Stomach (tissue), 9 donors: ENCODE measurements around the gene ABL1. TPM values are rescaled to one million over a fixed set of nuclear protein-coding genes. Genes with fewer than 3 reads are reported as not detected.

Experiments
- DNase-seq, 2 donors: peaks; one replicate each; pipeline versions ENCODE4 v3.0.0 to v3.0.0-alpha.2; 2013 to 2019
- H3K27ac ChIP-seq, 5 donors: fragments of 200-600 bp in 4 of 5; sonication (generic) in 4 of 5; one replicate each; pipeline ENCODE4 v1.5.1; 2013 to 2019; ENCODE audit warnings: mild to moderate bottlenecking in 1 of 5, moderate library complexity in 1 of 5
- H3K27me3 ChIP-seq, 3 donors: fragments of 200-600 bp; sonication (generic); one replicate each; pipeline ENCODE4 v1.5.1; 2017 to 2019; ENCODE audit warnings: mixed run types in 1 of 3
- H3K36me3 ChIP-seq, 4 donors: fragments of 200-600 bp; sonication (generic); 1 replicate in 3 of 4; 2 replicates in 1 of 4; pipeline ENCODE4 v1.5.1; 2016 to 2019
- H3K4me1 ChIP-seq, 4 donors: fragments of 200-600 bp; sonication (generic); one replicate each; pipeline ENCODE4 v1.5.1; 2016 to 2019
- H3K4me3 ChIP-seq, 4 donors: fragments of 200-600 bp; sonication (generic) in 3 of 4; one replicate each; pipeline ENCODE4 v1.5.1; 2016 to 2019; ENCODE audit warnings: mild to moderate bottlenecking in 1 of 4
- H3K9me3 ChIP-seq, 4 donors: fragments of 200-600 bp; sonication (generic); one replicate each; pipeline ENCODE4 v1.5.1; 2016 to 2019
- CTCF ChIP-seq, 7 experiments: fragments of 450-650 bp in 4 of 7; fragments of 200-600 bp in 3 of 7; sonication (generic) in 3 of 7; IDR thresholded peaks; one replicate each; pipeline ENCODE4 v1.5.1; 2016 to 2019; ENCODE audit warnings: antibody characterized with exemption in 7 of 7, control low read depth in 2 of 7, mild to moderate bottlenecking in 1 of 7
- EP300 ChIP-seq: sonication (generic); formaldehyde crosslinking; IDR thresholded peaks from one replicate; pipeline ENCODE4 v1.6.1; 2017; ENCODE audit warnings: antibody characterized with exemption
- POLR2A ChIP-seq, 4 donors: fragments of 450-650 bp; IDR thresholded peaks; one replicate each; pipeline ENCODE4 v1.6.1; 2016; ENCODE audit warnings: antibody characterized with exemption in 4 of 4, control low read depth in 2 of 4, mild to moderate bottlenecking in 1 of 4, moderate library complexity in 1 of 4
- POLR2AphosphoS5 ChIP-seq, 3 donors: sonication (generic); formaldehyde crosslinking; IDR thresholded peaks; one replicate each; pipeline ENCODE4 v1.6.1; 2016; ENCODE audit warnings: antibody characterized with exemption in 3 of 3
- WGBS, 5 donors: extraction: QIAGEN DNeasy Blood & Tissue Kit in 3 of 5; methylation state at CpG; one replicate each; pipeline versions ENCODE4 v1.1.5 to v1.1.7; 2013 to 2018; 5-methylcytosine and 5-hydroxymethylcytosine counted together
- intact Hi-C: fragments of 100-400 bp; cut with DNase I; formaldehyde crosslinking; loops from one replicate; pipeline ENCODE4 v1.15.1; 2023; ENCODE audit warnings: low total_unique reads
- polyA plus RNA-seq, 3 donors: library from polyadenylated mRNA; stranded (reverse); fragments of 200-250 nt; gene quantifications; one replicate each; pipeline ENCODE4 v1.2.3, GENCODE V29; 2013
- total RNA-seq, 5 donors: library from RNA; depleted of rRNA; stranded (reverse); fragments of >200 nt; gene quantifications; one replicate each; pipeline versions ENCODE4 v1.1.0 to v1.2.3, GENCODE V29; 2014 to 2016
- donor health status: healthy with polysubstance abuse.
- donor health status: Bipolar disorder and iron deficiency.
- donor health status: healthy.

Gene ABL1
- total and polyA plus RNA-seq, 8 donors: 19.0 to 95.9 (median 43.8) TPM

- Histone ChIP-seq H3K9me3 (no peaks in the 10 kb centered on the region), H3K4me3 (no peak overlapping the region), H3K27ac (no peak overlapping the region), H3K4me1 (peaks cover 20 to 42% (median 31%) of the 10 kb centered on the region in 4 donors), H3K27me3 (peaks cover 20 to 89% (median 79%) of the 10 kb centered on the region in 3 donors), H3K36me3 (no peaks in the 10 kb centered on the region)
- WGBS, 5 donors: 55 to 72% (median 67%) methylated on average over 15 to 16 of the region's 16 CpGs
- no peak for DNase-seq
- TF ChIP-seq CTCF (IDR thresholded peaks at IDR 0.05) (no peak), POLR2A (IDR thresholded peaks at IDR 0.05) (no peak), POLR2AphosphoS5 (IDR thresholded peaks at IDR 0.05) (no peak), EP300 (no peak)
- intact Hi-C loops: loop anchor here (5.0 kb wide), 1 partner anchor 228 kb away; no protein-coding TSS in a partner anchor
Measured at GRCh38 chr9:130934702-130935647, 99.9 kb downstream of the ABL1 start.

- no peak for TF ChIP-seq EP300
- TF ChIP-seq POLR2A (IDR thresholded peaks at IDR 0.05): no peak
- TF ChIP-seq CTCF (IDR thresholded peaks at IDR 0.05): no peak
- no peak for TF ChIP-seq POLR2AphosphoS5 (IDR thresholded peaks at IDR 0.05)
- DNase-seq: no peak
- 76 to 88% (median 87%) methylated on average over 13 of the region's 13 CpGs for WGBS, 5 donors
- intact Hi-C loops: loop anchor here (5.0 kb wide), 1 partner anchor 228 kb away; no protein-coding TSS in a partner anchor
- H3K4me3 ChIP-seq: no peak overlapping the region
- H3K9me3 ChIP-seq: no peaks in the 10 kb centered on the region
- H3K27ac ChIP-seq: no peak overlapping the region
- H3K27me3 ChIP-seq: peaks cover 20 to 92% (median 87%) of the 10 kb centered on the region in 3 donors
- H3K4me1 ChIP-seq: peaks cover 21 to 50% (median 38%) of the 10 kb centered on the region in 4 donors
- H3K36me3 ChIP-seq: no peaks in the 10 kb centered on the region
Measured at GRCh38 chr9:130935648-130936271, 100.7 kb downstream of the ABL1 start.

GRCh38 chr9:130936285-130937117, 101.4 kb downstream of the ABL1 start:
- H3K4me1 ChIP-seq: peaks cover 21 to 55% (median 44%) of the 10 kb centered on the region in 4 donors
- no peak overlapping the region for H3K4me3 ChIP-seq
- 30 to 50% (median 48%) methylated on average over 9 to 12 of the region's 12 CpGs for WGBS, 5 donors
- intact Hi-C loops: loop anchor here (5.0 kb wide), 1 partner anchor 229 kb away; no protein-coding TSS in a partner anchor
- H3K9me3 ChIP-seq: no peaks in the 10 kb centered on the region
- no peaks in the 10 kb centered on the region for H3K36me3 ChIP-seq
- DNase-seq: no peak
- TF ChIP-seq POLR2A (IDR thresholded peaks at IDR 0.05) (no peak), POLR2AphosphoS5 (IDR thresholded peaks at IDR 0.05) (no peak), EP300 (no peak), CTCF (IDR thresholded peaks at IDR 0.05) (no peak)
- peaks cover 20 to 97% (median 94%) of the 10 kb centered on the region in 3 donors for H3K27me3 ChIP-seq
- no peak overlapping the region for H3K27ac ChIP-seq

Other genes starting within 250 kb of the ABL1 start
- gene PRDM12, start 170.7 kb upstream of the ABL1 start, total RNA-seq: not detected
- gene PRDM12, start 170.7 kb upstream of the ABL1 start, polyA plus RNA-seq: under 1 TPM in 1 of 3 donors, not detected in 2; 0.08 TPM
- gene EXOSC2, start 141.5 kb upstream of the ABL1 start, total RNA-seq: 10 to 100 TPM in 3 of 5 donors, 1 to 10 TPM in 2; 6.4 to 36.9 (median 14.0) TPM
- 10 to 100 TPM; 13.6 to 15.0 (median 14.5) TPM for gene EXOSC2, start 141.5 kb upstream of the ABL1 start, polyA plus RNA-seq
- not detected for gene QRFP, start 61.6 kb downstream of the ABL1 start, total RNA-seq
- gene QRFP, start 61.6 kb downstream of the ABL1 start, polyA plus RNA-seq: not detected
- 1 to 10 TPM in 1 of 5 donors, under 1 TPM in 1, not detected in 3; 0.18 to 6.4 TPM for gene FIBCD1, start 104.0 kb downstream of the ABL1 start, total RNA-seq
- gene FIBCD1, start 104.0 kb downstream of the ABL1 start, polyA plus RNA-seq: under 1 TPM in 2 of 3 donors, not detected in 1; 0.20 to 0.61 TPM
- 1 to 10 TPM in 3 of 5 donors, under 1 TPM in 1, not detected in 1; 0.73 to 9.6 (median 5.7) TPM for gene LAMC3, start 173.9 kb downstream of the ABL1 start, total RNA-seq
- under 1 TPM; 0.61 to 0.93 (median 0.73) TPM for gene LAMC3, start 173.9 kb downstream of the ABL1 start, polyA plus RNA-seq